Glutamatergic neuron (in vitro differentiated cells): ENCODE results near the gene RAD21L1. TPM values are rescaled to one million over a fixed set of nuclear protein-coding genes. Genes with fewer than 3 reads are reported as not detected.

Experiments
- DNase-seq: peaks from one replicate; pipeline ENCODE4 v3.0.0; 2022
- H3K27ac Mint-ChIP-seq: one replicate; pipeline ENCODE4 v1.8.0; 2020; ENCODE audit warnings: mild to moderate bottlenecking, mixed read lengths, inconsistent platforms; ENCODE audit not compliant: unreplicated experiment
- H3K27me3 Mint-ChIP-seq: one replicate; pipeline ENCODE4 v1.8.0; 2020; ENCODE audit warnings: mild to moderate bottlenecking, moderate library complexity, mixed read lengths, inconsistent platforms; ENCODE audit not compliant: unreplicated experiment
- H3K36me3 Mint-ChIP-seq: one replicate; pipeline ENCODE4 v1.8.0; 2020; ENCODE audit warnings: mild to moderate bottlenecking, mixed read lengths, inconsistent platforms; ENCODE audit not compliant: unreplicated experiment
- H3K4me1 Mint-ChIP-seq: one replicate; pipeline ENCODE4 v1.8.0; 2020; ENCODE audit warnings: mild to moderate bottlenecking, low read depth, mixed read lengths, inconsistent platforms; ENCODE audit not compliant: unreplicated experiment
- H3K4me3 Mint-ChIP-seq: one replicate; pipeline ENCODE4 v1.8.0; 2020; ENCODE audit warnings: mild to moderate bottlenecking, mixed read lengths, inconsistent platforms; ENCODE audit not compliant: unreplicated experiment
- H3K9me3 Mint-ChIP-seq: one replicate; pipeline ENCODE4 v1.8.0; 2020; ENCODE audit warnings: mild to moderate bottlenecking, moderate library complexity, mixed read lengths, inconsistent platforms; ENCODE audit not compliant: unreplicated experiment
- long read RNA-seq: library from polyadenylated mRNA; unstranded; transcript quantifications from one replicate; pipeline ENCODE4 v2.0.0, GENCODE V29; 2020; ENCODE audit not compliant: unreplicated experiment
- total RNA-seq: library from RNA; stranded (reverse); fragmentation: NEBNext Ultra II Directional; extraction: Animal tissue kit (Norgen Biotek cat#: 25700); gene quantifications from one replicate; pipeline ENCODE4 v1.2.1, GENCODE V29; 2021; ENCODE audit not compliant: unreplicated experiment
- TF ChIP-seq, protein P1 (sequence below): fragments of 200-600 bp; sonication (generic); IDR thresholded peaks from one replicate; pipeline ENCODE4 v1.5.0; 2021; ENCODE audit not compliant: partially characterized antibody, unreplicated experiment

The RAD21L1 gene
- not detected for total RNA-seq
- long read RNA-seq: 0 reads

- Mint-ChIP-seq H3K27me3 (no peaks in the 10 kb centered on the region), H3K27ac (peak within 1 kb of the TSS; percentile 28), H3K36me3 (peaks cover 4% of the 10 kb centered on the region), H3K9me3 (peaks cover 3% of the 10 kb centered on the region), H3K4me3 (peak within 1 kb of the TSS; percentile 88), H3K4me1 (peaks cover 4% of the 10 kb centered on the region)
- TF ChIP-seq, protein P1, sequence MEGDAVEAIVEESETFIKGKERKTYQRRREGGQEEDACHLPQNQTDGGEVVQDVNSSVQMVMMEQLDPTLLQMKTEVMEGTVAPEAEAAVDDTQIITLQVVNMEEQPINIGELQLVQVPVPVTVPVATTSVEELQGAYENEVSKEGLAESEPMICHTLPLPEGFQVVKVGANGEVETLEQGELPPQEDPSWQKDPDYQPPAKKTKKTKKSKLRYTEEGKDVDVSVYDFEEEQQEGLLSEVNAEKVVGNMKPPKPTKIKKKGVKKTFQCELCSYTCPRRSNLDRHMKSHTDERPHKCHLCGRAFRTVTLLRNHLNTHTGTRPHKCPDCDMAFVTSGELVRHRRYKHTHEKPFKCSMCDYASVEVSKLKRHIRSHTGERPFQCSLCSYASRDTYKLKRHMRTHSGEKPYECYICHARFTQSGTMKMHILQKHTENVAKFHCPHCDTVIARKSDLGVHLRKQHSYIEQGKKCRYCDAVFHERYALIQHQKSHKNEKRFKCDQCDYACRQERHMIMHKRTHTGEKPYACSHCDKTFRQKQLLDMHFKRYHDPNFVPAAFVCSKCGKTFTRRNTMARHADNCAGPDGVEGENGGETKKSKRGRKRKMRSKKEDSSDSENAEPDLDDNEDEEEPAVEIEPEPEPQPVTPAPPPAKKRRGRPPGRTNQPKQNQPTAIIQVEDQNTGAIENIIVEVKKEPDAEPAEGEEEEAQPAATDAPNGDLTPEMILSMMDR: no peak
- peak; percentile 92 for DNase-seq
Measured at GRCh38 chr20:1225783-1226654, at the start of gene RAD21L1. Gene RAD21L1, plus strand, starts transcription at chr20:1226044. Its CDS starts 2,410 bp downstream, at chr20:1228454.

DNA sequence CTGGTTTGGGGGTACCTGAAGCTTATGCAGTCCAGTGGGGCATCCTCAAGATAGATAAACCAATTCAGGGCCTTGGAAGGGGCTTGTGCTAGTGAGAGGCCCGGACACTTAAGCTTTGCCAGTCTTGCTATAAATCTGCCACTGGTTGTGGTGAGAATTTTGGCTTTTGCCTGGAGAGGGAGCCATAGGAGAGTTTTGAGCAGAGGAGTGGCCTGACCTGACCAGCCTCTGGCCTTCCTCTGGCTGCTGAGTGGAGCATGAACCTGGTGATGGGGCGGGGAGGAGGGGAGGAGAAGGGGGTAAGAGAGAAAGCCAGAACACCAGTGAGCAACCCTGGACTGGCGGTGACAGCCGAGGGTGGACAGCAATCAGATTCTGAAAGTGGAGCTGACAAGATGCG, 48.2 kb upstream of the RAD21L1 start:
- DNase-seq: no peak
- Mint-ChIP-seq H3K36me3 (peaks cover 6% of the 10 kb centered on the region), H3K27me3 (peaks cover 14% of the 10 kb centered on the region)

GRCh38 chr20:1178103-1178502, 47.7 kb upstream of the RAD21L1 start:
- DNase-seq: no peak
- Mint-ChIP-seq H3K4me1 (no peaks in the 10 kb centered on the region), H3K27me3 (peaks cover 18% of the 10 kb centered on the region), H3K27ac (no peak overlapping the region), H3K36me3 (peaks cover 6% of the 10 kb centered on the region), H3K9me3 (peaks cover 4% of the 10 kb centered on the region), H3K4me3 (no peak overlapping the region)
- TF ChIP-seq, protein P1: no peak

More for the DNA sequence above, 48.2 kb upstream of the RAD21L1 start:
- no peak overlapping the region for H3K4me3 Mint-ChIP-seq
- H3K4me1 Mint-ChIP-seq: no peaks in the 10 kb centered on the region
- peaks cover 1% of the 10 kb centered on the region for H3K9me3 Mint-ChIP-seq
- H3K27ac Mint-ChIP-seq: no peak overlapping the region
- TF ChIP-seq, protein P1: no peak

- TF ChIP-seq, protein P1: no peak
- Mint-ChIP-seq H3K4me1 (no peaks in the 10 kb centered on the region), H3K9me3 (peaks cover 8% of the 10 kb centered on the region), H3K4me3 (no peak overlapping the region), H3K27ac (no peak overlapping the region), H3K36me3 (peaks cover 6% of the 10 kb centered on the region), H3K27me3 (peaks cover 20% of the 10 kb centered on the region)
- DNase-seq: no peak
Measured at GRCh38 chr20:1178623-1179022, 47.2 kb upstream of the RAD21L1 start.

DNA sequence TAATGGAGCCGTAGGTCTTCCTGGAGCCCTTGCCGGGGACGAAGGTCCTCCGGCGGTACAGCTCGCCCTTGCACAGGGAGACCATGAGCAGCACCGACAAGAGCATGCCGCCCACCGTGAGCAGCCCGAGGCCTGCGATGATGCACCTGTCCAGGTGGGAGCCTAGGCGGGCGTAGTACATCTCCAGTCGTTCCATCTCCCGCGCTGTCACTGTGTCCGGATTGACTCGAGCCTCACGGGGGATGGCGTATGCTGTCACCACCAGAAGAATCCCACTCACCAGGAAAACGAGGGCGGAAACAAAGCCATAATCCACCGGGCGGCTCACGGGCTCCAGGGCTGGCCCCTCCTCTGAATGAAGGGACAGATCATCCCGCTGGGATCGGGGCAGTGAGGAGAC, 44.9 kb upstream of the RAD21L1 start:
- TF ChIP-seq, protein P1: no peak
- H3K36me3 Mint-ChIP-seq: no peaks in the 10 kb centered on the region

More for the DNA sequence above, 44.9 kb upstream of the RAD21L1 start:
- peaks cover 16% of the 10 kb centered on the region for H3K9me3 Mint-ChIP-seq
- H3K27ac Mint-ChIP-seq: no peak overlapping the region
- H3K4me3 Mint-ChIP-seq: no peak overlapping the region
- DNase-seq: no peak
- peaks cover 28% of the 10 kb centered on the region for H3K27me3 Mint-ChIP-seq
- H3K4me1 Mint-ChIP-seq: no peaks in the 10 kb centered on the region
